ENCODE results near the gene ZNF814.
"Not testable (repeated sequence)": the region's sequence is repeated elsewhere in the genome, so short reads cannot be mapped to it uniquely, and the experiment has no call there.

Gene ZNF814

DNA sequence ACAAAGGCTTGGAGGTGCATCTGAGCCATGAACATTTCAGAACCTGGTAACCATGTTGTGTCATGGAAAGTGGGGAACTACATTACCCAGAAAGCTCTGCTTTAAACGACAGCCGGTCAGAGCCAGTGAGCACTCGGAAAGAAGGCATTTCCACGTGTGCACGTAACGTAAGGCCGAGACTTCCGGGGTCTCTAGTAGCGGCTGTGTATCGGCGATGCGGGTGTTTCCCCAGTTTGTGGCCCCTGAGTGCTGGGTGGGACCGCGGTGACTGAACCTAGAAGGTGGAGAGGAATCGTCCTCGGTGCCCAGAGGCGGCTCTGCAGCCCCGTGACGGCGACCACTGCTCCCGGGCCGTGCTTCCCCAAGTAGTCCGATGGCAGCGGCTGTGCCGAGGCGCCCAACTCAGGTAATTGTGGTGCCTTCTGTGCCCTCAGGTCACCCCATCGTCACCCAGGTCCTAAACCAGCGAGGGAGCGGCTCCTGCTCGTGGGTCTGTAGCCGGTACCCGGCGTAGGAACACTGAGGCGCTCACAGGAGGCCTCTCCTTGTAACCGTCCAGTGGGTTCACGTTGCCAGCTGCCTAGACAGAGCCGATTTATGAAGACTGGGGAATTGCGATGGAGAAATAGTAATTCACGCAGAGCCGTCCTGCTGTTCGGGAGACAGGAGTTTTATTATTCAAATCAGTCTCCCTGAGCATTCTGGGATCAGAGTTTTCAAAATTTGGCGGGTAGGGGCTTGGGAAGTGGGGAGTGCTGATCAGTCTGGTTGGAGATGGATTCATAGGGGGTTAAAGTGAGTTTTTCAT is 39.0 kb downstream of the ZNF814 start, which contains the start of gene ZNF587:
Gene ZNF587 (plus strand): TSS at position 194 of the 808 bp plus-strand sequence. CDS start 180 bp downstream, at position 374.
- H3K27me3 Mint-ChIP-seq, H3K9me3 Mint-ChIP-seq: not testable (repeated sequence)
- DNase-seq (ENCODE audit: low spot score in 2 of 2) (peak; percentile 59 to 81), ATAC-seq (replicated peaks; ENCODE audit: extremely low read depth, poor library complexity, severe bottlenecking) (peak; percentile 100)
- Mint-ChIP-seq H3K4me3 (peak within 1 kb of the TSS; percentile 95), H3K27ac (ENCODE audit: low read depth) (peak within 1 kb of the TSS; percentile 97), H3K36me3 (ENCODE audit: insufficient read depth) (peaks cover 25% of the 10 kb centered on the region), H3K4me1 (peaks cover 32% of the 10 kb centered on the region)

DNA sequence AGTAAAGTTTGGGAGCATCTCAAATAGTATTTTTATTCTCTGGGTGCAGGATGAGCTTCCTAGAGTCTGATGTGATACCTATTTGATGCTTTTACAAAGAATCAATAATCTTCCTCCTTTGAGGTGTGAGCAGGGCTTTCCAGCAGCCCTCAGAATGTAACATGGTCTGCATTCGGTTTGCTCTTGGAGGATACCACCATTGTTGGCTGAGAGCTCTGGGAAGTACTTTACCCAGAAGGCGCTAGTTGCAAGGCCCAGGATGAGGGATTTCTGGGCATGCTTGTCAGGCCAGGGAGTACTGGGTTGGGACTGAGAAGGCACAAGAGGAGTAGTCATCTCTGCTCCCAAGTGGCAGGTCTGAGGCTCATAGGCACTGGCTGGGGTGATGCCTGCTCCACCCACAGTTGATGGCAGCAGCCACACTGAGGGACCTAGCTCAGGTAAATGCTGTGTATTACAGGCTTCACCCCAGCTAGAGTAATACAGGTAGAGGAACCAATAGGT is 39.6 kb downstream of the ZNF814 start:
- peaks cover 32% of the 10 kb centered on the region for H3K4me1 Mint-ChIP-seq
- DNase-seq (ENCODE audit: low spot score in 2 of 2); H3K27me3 Mint-ChIP-seq; ATAC-seq (replicated peaks; ENCODE audit: extremely low read depth, poor library complexity, severe bottlenecking); H3K9me3 Mint-ChIP-seq: not testable (repeated sequence)
- H3K4me3 Mint-ChIP-seq: peak overlapping the region; percentile 95
- peaks cover 25% of the 10 kb centered on the region for H3K36me3 Mint-ChIP-seq (ENCODE audit: insufficient read depth)
- H3K27ac Mint-ChIP-seq (ENCODE audit: low read depth): peak overlapping the region; percentile 97

DNA sequence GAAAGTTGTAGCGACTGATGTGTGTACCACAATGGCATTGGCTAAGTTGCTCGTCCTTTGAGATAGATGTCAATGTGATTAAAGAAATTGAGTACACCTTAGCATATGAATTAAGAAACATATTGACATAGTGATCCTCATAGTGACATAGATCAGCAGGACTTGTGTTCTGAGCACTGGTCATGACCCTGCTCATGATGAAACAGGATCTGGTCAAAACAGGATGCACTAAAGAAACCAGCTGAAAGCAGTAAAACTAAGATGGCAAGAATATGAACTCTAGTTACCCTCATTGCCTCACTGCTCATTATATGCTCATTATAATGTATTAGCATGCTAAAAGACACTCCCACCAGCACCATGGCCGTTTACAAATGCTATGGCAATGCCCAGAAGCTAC is 41.7 kb downstream of the ZNF814 start:
- Mint-ChIP-seq H3K4me1 (peaks cover 25% of the 10 kb centered on the region), H3K36me3 (ENCODE audit: insufficient read depth) (peaks cover 15% of the 10 kb centered on the region)
- ATAC-seq (replicated peaks; ENCODE audit: extremely low read depth, poor library complexity, severe bottlenecking); H3K4me3 Mint-ChIP-seq; H3K27me3 Mint-ChIP-seq; H3K9me3 Mint-ChIP-seq; H3K27ac Mint-ChIP-seq (ENCODE audit: low read depth); DNase-seq (ENCODE audit: low spot score in 2 of 2): not testable (repeated sequence)

DNA sequence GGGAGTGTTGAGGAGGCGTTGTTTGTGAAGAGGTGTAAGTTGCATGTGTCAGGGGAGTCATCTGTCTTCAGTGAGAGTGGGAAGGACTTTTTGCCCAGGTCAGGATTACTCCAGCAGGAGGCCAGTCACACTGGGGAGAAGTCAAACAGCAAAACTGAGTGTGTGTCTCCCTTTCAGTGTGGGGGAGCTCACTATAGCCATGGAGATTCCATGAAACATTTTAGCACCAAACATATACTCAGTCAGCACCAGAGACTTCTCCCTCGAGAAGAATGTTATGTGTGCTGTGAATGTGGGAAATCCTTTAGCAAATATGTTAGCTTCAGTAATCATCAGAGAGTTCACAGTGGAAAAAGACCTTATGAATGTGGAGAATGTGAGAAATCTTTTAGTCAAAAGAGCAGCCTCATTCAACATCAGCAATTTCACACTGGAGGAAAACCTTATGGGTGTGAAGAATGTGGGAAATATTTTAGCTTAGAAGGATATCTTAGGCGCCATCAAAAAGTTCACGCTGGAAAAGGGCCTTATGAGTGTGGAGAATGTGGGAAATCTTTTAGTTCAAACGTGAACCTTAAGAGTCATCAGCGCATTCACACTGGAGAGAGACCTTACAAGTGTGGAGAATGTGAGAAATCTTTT is 47.6 kb downstream of the ZNF814 start:
- Mint-ChIP-seq H3K9me3 (no peaks in the 10 kb centered on the region), H3K4me3 (no peak overlapping the region), H3K27me3 (no peaks in the 10 kb centered on the region), H3K36me3 (ENCODE audit: insufficient read depth) (peaks cover 25% of the 10 kb centered on the region), H3K27ac (ENCODE audit: low read depth) (no peak overlapping the region), H3K4me1 (peaks cover 11% of the 10 kb centered on the region)
- ATAC-seq (replicated peaks; ENCODE audit: extremely low read depth, poor library complexity, severe bottlenecking): no peak
- DNase-seq (ENCODE audit: low spot score in 2 of 2): no peak

DNA sequence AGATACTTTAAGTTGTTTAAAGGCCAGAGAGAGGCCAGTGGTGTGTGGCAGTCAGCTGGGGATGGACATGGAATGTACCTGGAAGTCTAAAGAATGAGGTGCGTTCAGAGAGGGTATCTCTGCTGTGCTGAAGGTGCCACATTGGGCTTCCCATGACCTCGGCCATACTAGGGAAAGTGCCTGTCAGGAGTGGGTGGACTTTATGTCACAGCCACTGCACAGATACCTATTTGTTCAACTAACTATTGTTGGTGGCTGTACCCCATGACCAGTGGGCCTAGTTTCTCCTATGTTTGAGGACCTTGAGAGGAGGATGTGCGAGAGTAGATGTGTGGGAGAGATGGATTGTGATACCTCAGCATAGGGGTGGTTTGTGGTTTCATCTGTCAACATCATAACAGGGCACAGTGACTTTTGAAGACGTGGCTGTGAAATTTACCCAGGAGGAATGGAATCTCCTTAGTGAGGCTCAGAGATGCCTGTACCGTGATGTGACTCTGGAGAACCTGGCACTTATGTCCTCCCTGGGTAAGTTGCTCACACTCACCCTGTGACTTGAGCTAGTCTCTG is 50.1 kb downstream of the ZNF814 start:
- not testable (repeated sequence) for H3K27me3 Mint-ChIP-seq; H3K4me3 Mint-ChIP-seq; H3K9me3 Mint-ChIP-seq; DNase-seq (ENCODE audit: low spot score in 2 of 2)
- H3K4me1 Mint-ChIP-seq: peaks cover 11% of the 10 kb centered on the region
- H3K36me3 Mint-ChIP-seq (ENCODE audit: insufficient read depth): peaks cover 20% of the 10 kb centered on the region
- H3K27ac Mint-ChIP-seq (ENCODE audit: low read depth): peak overlapping the region; percentile 44
- ATAC-seq (replicated peaks; ENCODE audit: extremely low read depth, poor library complexity, severe bottlenecking): peak; percentile 40

DNA sequence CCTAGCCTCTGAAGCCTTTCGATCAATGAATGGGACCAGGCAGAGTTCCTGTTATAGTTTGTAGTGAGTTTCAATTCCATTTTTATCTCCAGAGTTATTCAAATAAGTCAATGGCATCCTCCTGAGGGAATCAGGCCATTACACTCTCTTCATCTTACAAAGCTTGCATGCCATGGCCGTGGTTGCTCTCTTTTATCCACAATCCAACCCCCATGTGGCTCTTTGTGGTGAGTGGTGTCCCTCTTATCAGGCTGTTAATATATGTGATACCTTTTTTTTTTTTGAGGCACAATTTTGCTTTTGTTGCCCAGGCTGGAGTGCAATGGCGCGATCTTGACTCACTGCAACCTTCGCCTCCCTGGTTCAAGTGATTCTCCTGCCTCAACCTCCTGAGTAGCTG is 51.8 kb downstream of the ZNF814 start:
- H3K9me3 Mint-ChIP-seq; H3K4me3 Mint-ChIP-seq; H3K27me3 Mint-ChIP-seq; ATAC-seq (replicated peaks; ENCODE audit: extremely low read depth, poor library complexity, severe bottlenecking); DNase-seq (ENCODE audit: low spot score in 2 of 2); H3K27ac Mint-ChIP-seq (ENCODE audit: low read depth): not testable (repeated sequence)
- Mint-ChIP-seq H3K36me3 (ENCODE audit: insufficient read depth) (peaks cover 20% of the 10 kb centered on the region), H3K4me1 (peaks cover 11% of the 10 kb centered on the region)

DNA sequence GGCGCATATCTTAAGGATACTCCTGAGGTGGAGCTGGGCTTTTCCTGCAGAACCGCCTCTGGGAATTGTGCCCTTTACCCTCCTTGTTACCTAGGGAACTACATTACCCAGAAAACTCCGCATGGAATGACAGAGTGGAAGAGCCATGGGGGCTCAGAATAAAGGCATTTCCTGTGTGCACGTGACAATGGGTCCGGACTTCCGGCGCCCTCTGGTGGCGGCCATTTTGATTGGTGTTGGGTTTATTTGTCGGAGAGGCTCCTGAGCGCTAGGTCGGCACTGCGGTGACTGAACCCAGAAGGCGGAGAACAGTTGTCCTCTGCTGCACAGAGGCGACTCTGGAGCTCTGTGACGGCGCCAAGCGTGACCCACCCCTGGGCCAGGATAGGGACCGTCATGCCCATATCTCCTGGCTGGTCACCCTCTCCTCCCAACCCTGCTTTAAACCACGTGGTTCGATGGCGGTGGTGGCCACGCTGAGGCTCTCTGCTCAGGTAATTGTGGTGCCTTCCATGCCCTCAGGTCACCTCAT is 58.7 kb downstream of the ZNF814 start, which contains the start of gene ZNF587B:
Gene ZNF587B (plus strand): TSS at position 229 of the 532 bp plus-strand sequence. CDS start 230 bp downstream, at position 459.
- Mint-ChIP-seq H3K36me3 (ENCODE audit: insufficient read depth) (peaks cover 23% of the 10 kb centered on the region), H3K27ac (ENCODE audit: low read depth) (no peak within 1 kb of the TSS), H3K4me1 (peaks cover 23% of the 10 kb centered on the region), H3K9me3 (no peaks in the 10 kb centered on the region), H3K27me3 (no peaks in the 10 kb centered on the region), H3K4me3 (no peak within 1 kb of the TSS)
- ATAC-seq (replicated peaks; ENCODE audit: extremely low read depth, poor library complexity, severe bottlenecking): no peak
- no peak for DNase-seq (ENCODE audit: low spot score in 2 of 2)

DNA sequence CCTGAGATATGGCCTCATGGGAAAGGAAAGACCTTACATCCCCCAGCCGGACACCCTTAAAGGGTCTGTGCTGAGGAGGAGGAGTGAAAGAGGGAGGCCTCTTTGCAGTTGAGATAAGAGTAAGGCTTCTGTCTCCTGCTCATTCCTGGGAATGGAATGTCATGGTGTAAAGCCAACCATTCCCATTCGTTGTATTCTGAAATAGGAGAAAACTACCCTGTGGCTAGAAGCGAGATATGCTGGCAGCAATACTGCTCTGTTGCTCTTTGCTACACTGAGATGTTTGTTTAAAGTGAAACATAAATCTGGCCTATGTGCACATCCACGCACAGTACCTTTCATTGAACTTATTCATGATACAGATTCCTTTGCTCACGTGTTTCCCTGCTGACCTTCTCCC is 59.5 kb downstream of the ZNF814 start:
- peaks cover 23% of the 10 kb centered on the region for H3K36me3 Mint-ChIP-seq (ENCODE audit: insufficient read depth)
- no peak overlapping the region for H3K4me3 Mint-ChIP-seq
- no peak overlapping the region for H3K27ac Mint-ChIP-seq (ENCODE audit: low read depth)
- H3K4me1 Mint-ChIP-seq: peaks cover 26% of the 10 kb centered on the region
- ATAC-seq (replicated peaks; ENCODE audit: extremely low read depth, poor library complexity, severe bottlenecking) (no peak), DNase-seq (ENCODE audit: low spot score in 2 of 2) (no peak)
- H3K9me3 Mint-ChIP-seq: no peaks in the 10 kb centered on the region
- no peaks in the 10 kb centered on the region for H3K27me3 Mint-ChIP-seq

DNA sequence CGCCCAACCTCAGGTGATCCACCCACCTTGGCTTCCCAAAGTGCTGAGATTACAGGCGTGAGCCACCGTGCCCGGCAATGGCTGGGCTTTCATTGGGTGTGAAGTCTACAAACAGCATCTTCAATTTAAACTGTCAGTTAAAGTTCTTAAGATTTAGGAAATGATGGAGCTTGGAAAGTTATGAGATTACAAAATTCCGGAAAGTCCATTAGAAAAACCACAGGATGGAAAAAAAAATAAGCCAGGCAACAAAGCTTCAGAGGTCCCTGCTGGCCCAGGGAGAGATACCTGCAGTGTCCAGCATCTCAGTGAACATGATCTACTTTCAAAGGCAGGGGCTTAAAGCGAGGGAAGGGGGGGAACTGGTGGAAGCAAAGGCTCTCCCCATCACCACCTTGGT is 63.3 kb downstream of the ZNF814 start:
- no peak for ATAC-seq (replicated peaks; ENCODE audit: extremely low read depth, poor library complexity, severe bottlenecking)
- H3K9me3 Mint-ChIP-seq: no peaks in the 10 kb centered on the region
- no peak overlapping the region for H3K4me3 Mint-ChIP-seq
- H3K27ac Mint-ChIP-seq (ENCODE audit: low read depth): no peak overlapping the region
- H3K36me3 Mint-ChIP-seq (ENCODE audit: insufficient read depth): peaks cover 21% of the 10 kb centered on the region
- no peaks in the 10 kb centered on the region for H3K27me3 Mint-ChIP-seq
- peaks cover 51% of the 10 kb centered on the region for H3K4me1 Mint-ChIP-seq
- no peak for DNase-seq (ENCODE audit: low spot score in 2 of 2)

DNA sequence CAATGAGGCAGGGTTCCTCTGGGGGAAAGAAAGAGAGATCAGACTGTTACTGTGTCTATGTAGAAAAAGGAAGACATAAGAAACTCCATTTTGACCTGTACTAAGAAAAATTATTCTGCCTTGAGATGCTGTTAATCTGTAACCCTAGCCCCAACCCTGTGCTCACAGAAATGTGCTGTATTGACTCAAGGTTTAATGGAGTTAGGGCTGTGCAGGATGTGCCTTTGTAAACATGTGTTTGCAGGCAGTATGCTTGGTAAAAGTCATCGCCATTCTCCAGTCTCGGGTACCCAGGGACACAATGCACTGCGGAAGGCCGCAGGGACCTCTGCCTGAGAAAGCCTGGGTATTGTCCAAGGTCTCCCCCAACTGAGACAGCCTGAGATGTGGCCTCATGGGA is 65.2 kb downstream of the ZNF814 start:
- not testable (repeated sequence) for H3K27ac Mint-ChIP-seq (ENCODE audit: low read depth); H3K9me3 Mint-ChIP-seq; ATAC-seq (replicated peaks; ENCODE audit: extremely low read depth, poor library complexity, severe bottlenecking); H3K4me3 Mint-ChIP-seq; H3K27me3 Mint-ChIP-seq; DNase-seq (ENCODE audit: low spot score in 2 of 2)
- Mint-ChIP-seq H3K4me1 (peaks cover 54% of the 10 kb centered on the region), H3K36me3 (ENCODE audit: insufficient read depth) (peaks cover 23% of the 10 kb centered on the region)

DNA sequence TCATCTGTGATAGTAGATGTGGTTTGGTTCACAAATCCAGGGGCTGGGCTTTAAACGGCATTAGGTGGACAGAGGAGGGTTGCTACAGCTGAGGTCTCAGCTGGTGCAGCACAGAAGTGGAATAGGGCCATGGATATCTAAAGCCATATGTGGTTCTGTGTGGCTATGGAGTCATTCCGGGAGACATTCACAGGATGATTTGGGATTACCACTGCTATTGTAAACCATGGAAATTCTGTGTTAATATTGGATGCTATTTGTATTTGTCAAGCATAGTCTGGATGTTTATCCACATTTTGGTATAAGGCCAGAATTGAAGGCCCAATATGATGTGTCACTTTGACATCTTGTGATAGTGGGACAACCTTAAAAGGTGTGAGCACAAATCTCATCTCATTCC is 65.7 kb downstream of the ZNF814 start:
- Mint-ChIP-seq H3K27ac (ENCODE audit: low read depth) (peak overlapping the region; percentile 37), H3K36me3 (ENCODE audit: insufficient read depth) (peaks cover 23% of the 10 kb centered on the region), H3K4me1 (peaks cover 54% of the 10 kb centered on the region)
- not testable (repeated sequence) for H3K4me3 Mint-ChIP-seq; DNase-seq (ENCODE audit: low spot score in 2 of 2); ATAC-seq (replicated peaks; ENCODE audit: extremely low read depth, poor library complexity, severe bottlenecking); H3K27me3 Mint-ChIP-seq; H3K9me3 Mint-ChIP-seq

DNA sequence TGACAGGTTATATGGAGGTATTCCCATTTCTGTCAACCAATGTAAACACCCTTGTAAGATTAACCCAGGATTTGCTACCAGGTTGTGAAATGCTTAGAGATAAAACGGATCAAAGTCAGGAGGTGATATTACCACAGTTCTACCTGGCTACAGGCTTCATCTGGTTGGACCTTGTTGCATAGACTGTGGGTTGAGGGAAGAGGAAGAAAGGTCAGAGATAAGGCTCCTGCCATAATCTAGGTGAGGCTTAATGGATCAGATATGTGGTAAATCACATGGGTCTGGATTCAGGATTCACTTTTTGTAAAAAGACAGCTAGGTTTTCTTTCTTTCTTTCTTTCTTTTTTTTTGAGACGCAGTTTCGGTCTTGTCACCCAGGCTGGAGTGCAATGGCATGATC is 67.3 kb downstream of the ZNF814 start:
- Mint-ChIP-seq H3K4me3 (peak overlapping the region; percentile 96), H3K36me3 (ENCODE audit: insufficient read depth) (peaks cover 19% of the 10 kb centered on the region), H3K4me1 (peaks cover 47% of the 10 kb centered on the region)
- DNase-seq (ENCODE audit: low spot score in 2 of 2); H3K9me3 Mint-ChIP-seq; H3K27me3 Mint-ChIP-seq; ATAC-seq (replicated peaks; ENCODE audit: extremely low read depth, poor library complexity, severe bottlenecking); H3K27ac Mint-ChIP-seq (ENCODE audit: low read depth): not testable (repeated sequence)

Measured in central memory CD8-positive, alpha-beta T cell (primary cell).